ENCODE results near the gene NAV1.
"Not testable (repeated sequence)": the region's sequence is repeated elsewhere in the genome, so short reads cannot be mapped to it uniquely, and the experiment has no call there.

Gene NAV1

GRCh38 chr1:201504799-201505502 lies 34.0 kb upstream of the NAV1 start:
- no peak for DNase-seq

- DNase-seq: no peak
Measured at GRCh38 chr1:201505503-201505890, 33.4 kb upstream of the NAV1 start.

DNA sequence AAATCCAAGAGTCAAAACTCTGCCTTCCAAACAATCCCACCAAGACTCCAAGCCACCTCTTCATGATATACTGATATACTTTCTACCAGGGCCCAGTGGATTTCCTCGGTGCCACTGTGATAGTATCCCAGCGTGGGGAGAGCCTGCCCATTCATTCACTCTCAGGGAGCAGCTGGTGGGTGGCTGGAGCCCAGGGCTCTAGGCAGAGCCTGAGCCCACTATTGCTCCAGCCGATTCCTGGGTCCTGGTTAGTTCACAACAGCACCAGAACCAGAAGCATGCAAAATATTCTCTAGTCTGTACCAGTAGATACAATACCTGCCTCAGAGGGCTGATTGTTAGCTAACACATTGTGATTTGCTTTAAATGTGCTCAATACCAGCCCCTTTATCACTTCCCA lies 32.8 kb upstream of the NAV1 start:
- DNase-seq: no peak

- DNase-seq: no peak
Measured at GRCh38 chr1:201506557-201507359, 32.2 kb upstream of the NAV1 start, which contains the start of gene CSRP1. Gene CSRP1, minus strand, starts transcription at chr1:201507123. Its CDS starts 10,820 bp downstream, at chr1:201496303.

DNA sequence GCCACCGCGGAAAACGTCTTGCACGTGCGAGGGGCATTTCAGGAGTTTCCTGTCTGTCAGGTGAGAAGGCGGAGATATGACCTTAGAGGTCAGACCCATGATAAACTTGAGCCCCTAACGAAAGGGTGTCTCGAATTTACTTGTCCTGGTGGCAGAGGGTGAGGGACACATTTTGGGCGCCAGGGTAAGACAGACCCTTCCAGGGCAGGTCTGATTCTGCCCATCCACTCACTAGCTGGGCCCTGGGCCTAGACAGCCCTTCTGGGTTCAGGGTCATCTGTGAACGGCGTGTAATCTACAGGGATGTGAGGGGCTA lies 31.6 kb upstream of the NAV1 start:
- DNase-seq: no peak

GRCh38 chr1:201508809-201509208 lies 30.1 kb upstream of the NAV1 start:
- no peak for DNase-seq

- no peak for DNase-seq
Measured at GRCh38 chr1:201509601-201510374, 29.1 kb upstream of the NAV1 start.

- no peak for DNase-seq
Measured at GRCh38 chr1:201510734-201511133, 28.2 kb upstream of the NAV1 start.

DNA sequence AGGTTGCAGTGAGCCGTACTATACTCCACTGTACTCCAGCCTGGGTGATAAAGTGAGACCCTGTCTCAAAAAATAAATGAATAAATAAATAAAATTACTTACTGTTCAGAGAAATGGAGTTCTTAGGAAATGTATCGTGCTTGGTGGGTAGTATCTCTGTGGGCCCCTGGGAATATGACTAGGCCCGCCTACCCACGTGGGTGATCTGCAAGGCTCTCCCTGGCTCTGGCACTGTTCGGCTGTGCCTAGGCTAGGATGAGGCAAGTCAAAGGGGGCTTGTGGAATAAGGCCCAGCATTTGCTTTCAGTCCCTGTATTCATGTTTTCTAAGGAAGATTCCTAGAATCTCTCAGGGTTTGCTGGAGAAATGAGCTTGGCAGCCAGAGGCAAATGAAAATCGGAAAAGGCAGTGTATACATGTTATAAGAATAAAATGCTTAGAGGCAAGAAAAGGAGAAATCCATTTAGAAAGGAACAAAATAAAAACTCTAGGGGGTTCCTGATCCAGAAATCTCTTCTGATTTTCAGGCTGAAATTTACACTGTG lies 27.5 kb upstream of the NAV1 start:
- no peak for DNase-seq

- DNase-seq: no peak
Measured at GRCh38 chr1:201511941-201512539, 26.9 kb upstream of the NAV1 start.

DNA sequence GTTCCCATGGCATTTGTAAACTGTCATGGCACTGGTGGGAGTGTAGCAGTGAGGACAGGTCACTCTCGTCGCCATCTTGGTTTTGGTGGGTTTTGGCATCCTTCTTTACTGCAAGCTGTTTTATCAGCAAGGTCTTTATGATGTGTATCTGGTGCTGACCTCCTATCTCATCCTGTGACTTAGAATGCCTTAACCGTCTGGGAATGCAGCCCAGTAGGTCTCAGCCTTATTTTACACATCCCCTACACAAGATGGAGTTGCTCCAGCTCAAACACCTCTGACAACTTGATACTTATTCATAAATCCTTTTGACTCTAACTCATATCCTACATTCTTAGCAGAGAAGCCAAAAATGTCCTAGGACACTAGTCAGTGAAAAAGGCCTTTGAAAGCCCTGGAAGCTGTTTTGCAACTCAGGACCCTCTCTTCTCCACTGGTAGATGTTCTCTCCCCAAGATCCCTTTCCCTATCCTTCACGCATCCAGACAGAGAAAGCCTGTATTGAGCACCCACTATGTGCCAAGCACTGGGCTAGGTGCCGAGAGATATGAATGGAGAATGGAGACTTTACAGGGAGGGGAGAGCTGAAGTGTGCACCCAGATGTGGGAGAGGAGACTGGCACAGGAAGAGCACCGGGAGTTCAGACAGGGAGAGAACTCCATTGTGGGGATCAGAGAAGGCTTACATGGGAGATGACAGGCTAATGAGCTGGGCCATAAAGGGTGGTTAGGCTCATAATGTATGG lies 25.3 kb upstream of the NAV1 start:
- DNase-seq: no peak

DNA sequence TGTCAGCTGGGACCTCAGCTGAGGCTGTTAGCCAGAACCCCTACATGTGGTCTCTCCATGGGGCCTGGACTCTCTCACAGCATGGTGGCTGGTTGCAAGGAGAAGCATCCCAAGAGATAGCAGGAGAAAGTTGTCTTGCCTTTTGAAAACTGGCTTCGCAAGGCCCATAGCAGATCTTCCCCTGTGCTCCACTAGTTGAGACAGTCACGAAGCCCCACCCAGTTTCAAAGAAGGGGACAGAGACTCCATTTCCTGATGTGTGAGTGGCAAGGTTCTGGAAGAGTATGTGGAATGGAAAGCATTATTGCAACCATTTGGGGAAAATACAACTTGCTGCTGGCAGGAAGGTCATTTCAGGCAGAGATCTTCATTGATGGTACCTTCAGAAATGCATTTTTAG lies 24.5 kb upstream of the NAV1 start:
- no peak for DNase-seq

DNA sequence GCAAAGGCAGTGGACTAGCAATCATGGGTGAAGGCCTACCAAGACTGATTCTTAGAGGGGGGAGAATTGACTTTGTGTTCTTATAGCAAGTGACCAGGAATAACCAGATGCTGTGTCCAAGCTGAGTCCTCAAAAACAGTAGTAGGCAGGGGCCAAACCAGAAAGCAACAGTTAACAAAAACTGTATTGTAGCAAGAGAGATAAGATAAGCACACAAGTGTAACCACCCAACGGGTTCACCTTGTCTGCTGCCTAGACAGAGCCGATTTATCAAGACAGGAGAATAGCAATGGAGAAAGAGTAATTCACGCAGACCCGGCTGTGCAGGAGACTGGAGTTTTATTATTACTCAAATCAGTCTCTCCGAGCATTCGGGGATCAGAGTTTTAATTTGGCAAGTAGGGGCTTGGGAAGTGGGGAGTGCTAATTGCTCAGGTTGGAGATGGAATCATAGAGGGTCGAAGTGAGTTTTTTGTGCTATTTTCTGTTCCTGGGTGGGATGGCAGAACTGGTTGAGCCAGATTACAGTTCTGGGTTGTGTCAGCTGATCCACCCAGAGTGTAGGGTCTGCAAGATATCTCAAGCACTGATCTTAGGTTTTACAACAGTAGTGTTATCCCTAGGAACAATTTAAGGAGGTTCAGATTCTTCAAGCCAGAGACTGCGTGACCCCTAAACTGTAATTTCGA lies 23.7 kb upstream of the NAV1 start:
- no peak for DNase-seq

DNA sequence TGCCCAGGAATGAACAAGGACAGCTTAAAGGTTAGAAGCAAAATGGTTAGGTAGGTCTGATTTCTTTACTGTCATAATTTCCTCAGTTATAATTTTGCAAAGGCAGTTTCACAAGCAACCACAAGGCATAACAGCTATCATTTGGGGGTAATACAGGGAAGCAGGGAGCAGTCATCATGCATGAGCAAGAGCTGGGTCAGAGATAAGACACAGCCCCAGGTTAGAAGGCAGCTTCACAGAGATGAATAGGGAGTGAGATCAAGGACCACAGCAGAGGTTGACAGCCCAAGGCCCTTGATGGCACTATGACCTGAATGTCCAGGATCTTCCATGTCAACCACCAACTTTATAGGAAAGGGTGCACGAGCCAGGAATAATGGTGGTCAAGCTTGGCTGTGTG lies 23.0 kb upstream of the NAV1 start:
- no peak for DNase-seq

DNA sequence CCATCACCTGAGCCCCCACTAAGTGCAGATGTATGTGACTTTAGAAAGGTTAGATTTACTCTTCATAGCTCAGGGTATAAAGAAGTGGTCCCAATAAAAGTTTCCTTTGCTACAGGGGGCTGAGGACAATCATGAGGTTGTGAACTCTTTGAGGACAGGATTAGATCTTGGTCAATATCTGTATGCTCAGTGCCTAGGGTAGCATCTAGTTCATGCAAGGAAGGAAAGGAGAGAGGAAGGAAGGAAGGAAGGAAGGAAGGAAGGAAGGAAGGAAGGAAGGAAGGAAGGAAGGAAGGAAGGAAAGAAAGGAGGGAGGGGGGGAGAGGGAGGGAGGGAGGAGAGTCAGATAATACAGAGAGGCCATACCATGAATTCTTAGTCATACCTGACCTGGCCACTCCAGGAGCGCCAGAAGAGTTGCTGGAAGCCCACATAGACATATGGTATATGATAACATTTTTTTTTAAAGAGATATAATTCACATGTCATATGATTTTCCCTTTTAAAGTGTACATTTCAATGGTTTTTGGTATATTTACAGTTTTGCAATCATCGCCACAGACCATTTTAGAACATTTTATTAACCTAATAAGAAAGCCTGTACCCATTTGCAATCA lies 22.3 kb upstream of the NAV1 start:
- DNase-seq: no peak

DNA sequence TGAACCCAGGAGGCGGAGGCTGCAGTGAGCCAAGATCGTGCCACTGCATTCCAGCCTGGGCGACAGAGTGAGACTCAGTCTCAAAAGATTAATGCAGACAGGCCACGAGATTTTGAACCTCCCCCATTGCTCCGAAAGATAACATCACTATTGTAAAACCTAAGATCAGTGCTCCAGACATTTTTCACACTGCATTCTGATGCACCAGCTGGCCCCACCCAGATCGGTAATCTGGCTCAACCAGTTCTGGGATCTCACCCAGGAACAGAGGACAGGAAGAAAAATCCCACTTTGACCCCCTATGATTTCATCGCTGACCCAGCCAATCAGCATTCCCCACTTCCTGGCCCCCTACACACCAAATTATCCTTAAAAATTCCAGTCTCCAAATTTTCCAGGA lies 21.3 kb upstream of the NAV1 start:
- no peak for DNase-seq

- DNase-seq: no peak
Measured at GRCh38 chr1:201518071-201518470, 20.9 kb upstream of the NAV1 start.

DNA sequence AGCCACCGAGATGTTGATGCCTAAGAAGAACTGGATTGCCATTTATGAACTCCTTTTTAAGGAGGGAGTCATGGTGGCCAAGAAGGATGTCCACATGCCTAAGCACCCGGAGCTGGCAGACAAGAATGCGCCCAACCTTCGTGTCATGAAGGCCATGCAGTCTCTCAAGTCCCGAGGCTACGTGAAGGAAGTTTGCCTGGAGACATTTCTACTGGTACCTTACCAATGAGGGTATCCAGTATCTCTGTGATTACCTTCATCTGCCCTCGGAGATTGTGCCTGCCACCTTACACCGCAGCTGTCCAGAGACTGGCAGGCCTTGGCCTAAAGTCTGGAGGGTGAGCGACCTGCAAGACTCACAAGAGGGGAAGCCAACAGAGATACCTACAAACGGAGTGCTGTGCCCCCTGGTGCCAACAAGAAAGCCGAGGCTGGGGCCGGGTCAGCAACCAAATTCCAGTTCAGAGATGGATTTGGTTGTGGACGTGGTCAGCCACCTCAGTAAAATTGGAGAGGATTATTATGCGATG lies 18.8 kb upstream of the NAV1 start:
- not testable (repeated sequence) for DNase-seq

DNA sequence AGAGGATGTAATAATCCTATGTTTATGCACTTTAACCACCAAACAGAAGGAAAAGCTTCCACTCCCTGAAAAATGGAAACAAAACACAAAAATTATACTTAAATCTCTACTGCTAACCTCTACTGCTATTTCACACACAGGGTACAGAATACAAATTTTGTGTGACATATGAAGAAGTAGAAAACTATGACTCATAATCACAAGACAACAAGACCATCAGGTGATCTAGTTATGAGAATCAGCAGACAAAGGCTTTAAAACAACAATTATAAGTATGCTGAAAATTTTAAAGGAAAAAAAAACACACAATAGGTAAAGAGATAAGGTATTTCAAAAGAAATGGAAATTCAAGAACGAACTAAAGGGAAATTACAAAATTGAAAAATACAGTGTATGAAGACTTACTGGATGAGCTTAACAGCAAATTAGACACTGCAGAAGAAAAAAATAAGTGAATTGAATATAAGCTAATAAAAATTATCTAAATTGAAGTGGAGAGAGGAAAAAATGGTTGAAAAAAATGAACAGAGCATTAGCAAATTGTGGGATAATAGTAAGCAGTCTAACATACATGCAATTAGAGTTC lies 13.6 kb upstream of the NAV1 start:
- DNase-seq: no peak

GRCh38 chr1:201527879-201528278 lies 11.0 kb upstream of the NAV1 start:
- no peak for DNase-seq

All from NCI-H1436 treated with DMSO at 0.1 percent for 48 hours (cell line).